GM12878 (cell line): ENCODE data around the gene ATXN1. TPM values are rescaled to one million over a fixed set of nuclear protein-coding genes. Genes with fewer than 3 reads are reported as not detected.

Experiments
- ATAC-seq: fragments of 200-7000 bp; cut with Tn5 transposase; 3 replicates; pipeline ENCODE4 v1.9.1; 2020; ENCODE audit warnings: mild to moderate bottlenecking, moderate library complexity
- BruUV-seq: library from RNA; stranded (reverse); fragments of 400-500 nt; replicated peaks from 2 replicates; lab custom pipeline; 2021; lab: Mats Ljungman, UMichigan
- CTCF ChIA-PET: fragments of 300-600 bp; sonication (Branson Sonifier 250); formaldehyde crosslinking; extraction: SDS; loops from one replicate; lab custom pipeline; 2021; ENCODE audit warnings: inconsistent platforms; lab: Yijun Ruan, JAX
- POLR2A ChIA-PET: fragments of 350-600 bp; formaldehyde crosslinking; extraction: SDS; loops from one replicate; lab custom pipeline; 2021; ENCODE audit warnings: inconsistent platforms; lab: Charles Lee
- RAD21 ChIA-PET: fragments of 300-600 bp; sonication (Branson Sonifier 250); formaldehyde crosslinking; loops from one replicate; lab custom pipeline; 2023; ENCODE audit warnings: antibody characterized with exemption; ENCODE audit not compliant: unreplicated experiment; lab: Charles Lee
- SMC1A ChIA-PET: fragments of 300-600 bp; sonication (Branson Sonifier 250); formaldehyde crosslinking; loops from one replicate; lab custom pipeline; 2023; ENCODE audit not compliant: unreplicated experiment, uncharacterized antibody; lab: Charles Lee
- DNase-seq: peaks from one replicate; pipeline ENCODE4 v3.0.0-alpha.2; 2011; ENCODE audit warnings: low read depth, low spot score
- FAIRE-seq: peaks from 3 replicates; lab custom pipeline; 2011; peaks lifted over from hg19 to GRCh38; lab: Jason Lieb, UNC
- H2AFZ ChIP-seq: 2 replicates; pipeline ENCODE4 v1.6.0; 2011; ENCODE audit warnings: low read depth, low read length, control low read depth; ENCODE audit not compliant: control insufficient read depth
- H3K27ac ChIP-seq: 2 replicates; pipeline ENCODE4 v1.5.1; 2011; ENCODE audit warnings: control low read depth; ENCODE audit not compliant: control insufficient read depth, insufficient read depth
- H3K27me3 ChIP-seq, 2 experiments: replicated peaks in 1 of 2; 2 replicates each; pipeline versions ENCODE4 v1.6.0 to v1.6.1; 2011; ENCODE audit warnings: low read length in 1 of 2; ENCODE audit not compliant: control insufficient read depth in 2 of 2, insufficient read depth in 2 of 2
- H3K36me3 ChIP-seq, 2 experiments: 2 replicates each; pipeline ENCODE4 v1.5.1; 2011; ENCODE audit warnings: low read length in 1 of 2; ENCODE audit not compliant: control insufficient read depth in 2 of 2, insufficient read depth in 2 of 2
- H3K4me1 ChIP-seq: 2 replicates; pipeline ENCODE4 v1.6.1; 2011; ENCODE audit warnings: mild to moderate bottlenecking, low read length, moderate library complexity, mixed read lengths; ENCODE audit not compliant: control insufficient read depth, insufficient read depth
- H3K4me2 ChIP-seq: 2 replicates; pipeline ENCODE4 v1.6.0; 2011; ENCODE audit warnings: control low read depth; ENCODE audit not compliant: control insufficient read depth, insufficient read depth
- H3K4me3 ChIP-seq: fragments of 200-600 bp; sonication (generic); 2 replicates; pipeline ENCODE4 v1.5.1; 2016
- H3K79me2 ChIP-seq: 2 replicates; pipeline ENCODE4 v1.6.0; 2011; ENCODE audit warnings: low read length; ENCODE audit not compliant: control insufficient read depth, insufficient read depth
- H3K9ac ChIP-seq: 2 replicates; pipeline ENCODE4 v1.8.0; 2011; ENCODE audit warnings: low read length, control low read depth, mixed read lengths; ENCODE audit not compliant: control insufficient read depth, insufficient read depth
- H3K9me3 ChIP-seq: replicated peaks from 3 replicates; pipeline ENCODE4 v1.5.1; 2011; ENCODE audit warnings: mild to moderate bottlenecking, low read length; ENCODE audit not compliant: control insufficient read depth, insufficient read depth
- H4K20me1 ChIP-seq: 2 replicates; pipeline ENCODE4 v1.6.0; 2011; ENCODE audit not compliant: control insufficient read depth, insufficient read depth
- IKZF2 ChIP-seq, 2 experiments: fragments of 450-650 bp; IDR thresholded peaks; 2 replicates each; pipeline ENCODE4 v1.6.1; 2017; ENCODE audit warnings: mild to moderate bottlenecking in 2 of 2, moderate library complexity in 2 of 2
- NFIC ChIP-seq: IDR thresholded peaks from 2 replicates; pipeline ENCODE4 v1.6.1; 2012; ENCODE audit warnings: low read depth, mild to moderate bottlenecking, inconsistent platforms, low read length, moderate library complexity
- NFYA ChIP-seq: IDR thresholded peaks from 2 replicates; pipeline ENCODE4 v1.6.1; 2011; ENCODE audit warnings: low read depth, mild to moderate bottlenecking, low read length, improper control_type of control experiment, borderline replicate concordance
- POLR2A ChIP-seq: IDR thresholded peaks from 2 replicates; pipeline ENCODE4 v1.6.1; 2011; ENCODE audit warnings: low read depth, mild to moderate bottlenecking, low read length
- POLR2AphosphoS2 ChIP-seq: IDR thresholded peaks from 2 replicates; pipeline ENCODE4 v1.6.1; 2011; ENCODE audit warnings: low read depth, mild to moderate bottlenecking, low read length, improper control_type of control experiment, moderate library complexity
- RELB ChIP-seq: fragments of 450-650 bp; IDR thresholded peaks from 2 replicates; pipeline ENCODE4 v1.6.1; 2017; ENCODE audit warnings: low read depth, mild to moderate bottlenecking, moderate library complexity
- ZNF24 ChIP-seq: fragments of 450-650 bp; IDR thresholded peaks from 2 replicates; pipeline ENCODE4 v1.6.1; 2017; ENCODE audit warnings: antibody characterized with exemption, mild to moderate bottlenecking
- WGBS: methylation state at CpG from one replicate; pipeline ENCODE4 v1.1.6; 2016; ENCODE audit warnings: low lambda C conversion rate; ENCODE audit not compliant: insufficient replicate concordance, insufficient coverage; ENCODE audit errors: missing lambda C conversion rate; 5-methylcytosine and 5-hydroxymethylcytosine counted together
- in situ Hi-C: fragments of 300-500 bp; cut with MboI; formaldehyde crosslinking; loops from 9 replicates; pipeline ENCODE4 v1.14.3; 2018; ENCODE audit warnings: mixed read lengths
- intact Hi-C: fragments of 100-400 bp; cut with micrococcal nuclease; formaldehyde crosslinking; loops from one replicate; pipeline ENCODE4 v1.14.2; 2022; ENCODE audit not compliant: unreplicated experiment
- polyA plus RNA-seq, 11 experiments: library from polyadenylated mRNA; depleted of rRNA in 4 of 11; unstranded in 6 of 11; stranded (reverse) in 5 of 11; fragments of >200 nt; fragmentation: Nextera tagmentation in 4 of 11; fragmentation: Illumina TruSeq in 1 of 11; extraction: Ambion mirVana in 4 of 11; extraction: Trizol in 1 of 11; gene quantifications; 1 replicate in 1 of 11; 2 replicates in 10 of 11; pipeline versions ENCODE4 v1.2.1 to v1.2.3, GENCODE V29; 2011 to 2016; ENCODE audit warnings: inconsistent platforms in 2 of 11, missing spikeins in 2 of 11, low read depth in 1 of 11
- total RNA-seq, 4 experiments: library from RNA; depleted of rRNA in 3 of 4; stranded (reverse); fragments of >200 nt in 3 of 4; fragmentation: Illumina TruSeq in 1 of 4; extraction: Trizol in 1 of 4; gene quantifications; 2 replicates each; pipeline versions ENCODE4 v1.2.1 to v1.2.3, GENCODE V29; 2013 to 2021

Gene ATXN1
- total and polyA plus RNA-seq, 10 of the 15 experiments (the other 5 are each of a cell fraction or from before 2014, with no cell fraction given), result 12.2 to 51.2 (median 20.5) TPM

- no TSS peak for BruUV-seq
- Histone ChIP-seq H3K27ac (no peak overlapping the region), H3K4me3 (no peak overlapping the region), H3K4me2 (no peak overlapping the region), H4K20me1 (no peaks in the 10 kb centered on the region), H2AFZ (no peak overlapping the region), H3K27me3 (no peaks in the 10 kb centered on the region), H3K9me3 (no peaks in the 10 kb centered on the region), H3K4me1 (no peaks in the 10 kb centered on the region), H3K79me2 (no peaks in the 10 kb centered on the region), H3K36me3 (peaks cover 0 to 8% of the 10 kb centered on the region in 2 experiments; a peak in 3 of 4 replicates), H3K9ac (no peak overlapping the region)
- ChIA-PET SMC1A (interaction anchor here (0.6 to 0.7 kb wide), 3 partner anchors 10 to 51 kb away, joined by 3 read pairs; no protein-coding TSS in a partner anchor), RAD21 (no interaction called here), CTCF (interaction anchor here (0.8 to 1.5 kb wide), 2 partner anchors 15 to 58 kb away, joined by 3 to 4 read pairs; no protein-coding TSS in a partner anchor), POLR2A (no interaction called here)
- no peak for FAIRE-seq
- 52% methylated on average over 5 of the region's 5 CpGs for WGBS
- ATAC-seq, result no peak
- DNase-seq, result no peak
- in situ Hi-C loops, result no loop called here
- intact Hi-C loops, result no loop called here
- TF ChIP-seq POLR2AphosphoS2 (no peak), NFIC (no peak), POLR2A (no peak), NFYA (no peak), IKZF2 (IDR thresholded peaks at IDR 0.05) (no peak), RELB (no peak), ZNF24 (no peak)
Observed at GRCh38 chr6:16352258-16352635, 409.0 kb downstream of the ATXN1 start.
